GM19372 (cell line): ENCODE data around the gene TNRC6C.
"Not testable (repeated sequence)": the region's sequence is repeated elsewhere in the genome, so short reads cannot be mapped to it uniquely, and the experiment has no call there.

Source experiments
- ATAC-seq: cut with Tn5 transposase; IDR thresholded peaks from one replicate; pipeline ENCODE4 v1.9.1; 2021; ENCODE audit warnings: mild to moderate bottlenecking, low read depth, moderate library complexity; ENCODE audit not compliant: unreplicated experiment

TNRC6C gene

DNA sequence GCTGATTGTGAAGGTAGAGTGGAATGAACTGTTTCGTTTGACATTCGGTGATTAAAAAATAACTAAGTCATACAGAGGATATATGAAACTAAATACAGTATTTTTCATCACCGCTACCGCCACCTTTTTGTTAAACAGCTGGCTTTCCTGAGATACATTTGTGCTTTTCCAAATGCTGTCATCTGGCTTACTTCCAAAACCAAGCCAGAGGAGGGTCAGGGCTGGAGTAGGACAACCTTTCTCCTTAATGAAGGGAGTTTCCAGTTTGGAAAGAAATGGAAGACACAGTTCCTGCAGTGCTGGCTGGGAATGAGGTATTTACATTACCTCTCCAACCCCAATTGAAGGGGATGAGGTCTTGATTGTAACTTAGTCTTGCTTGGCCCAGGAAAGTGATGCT is 3.2 kb downstream of the TNRC6C start:
- ATAC-seq = no peak

GRCh38 chr17:77962348-77962747 is 3.8 kb downstream of the TNRC6C start:
- ATAC-seq = no peak

DNA sequence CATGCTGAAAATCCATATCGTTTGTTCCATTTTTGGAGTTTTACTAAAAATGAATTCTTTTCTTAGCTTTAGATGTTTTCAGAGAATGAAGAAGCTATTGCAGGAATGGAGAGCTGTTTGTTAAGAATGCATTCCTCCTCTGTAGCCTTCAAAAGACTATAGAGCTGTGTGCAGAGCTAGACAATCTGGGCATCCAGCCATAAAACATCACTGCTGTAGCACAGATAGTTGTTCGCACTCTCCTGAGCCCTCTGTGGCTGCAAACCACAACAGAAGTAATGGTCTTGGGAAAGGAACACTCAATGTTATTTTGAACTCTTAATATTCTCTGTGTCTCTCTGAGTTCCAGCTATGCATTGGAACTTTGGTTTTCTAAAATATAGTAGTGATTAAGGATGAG is 4.9 kb downstream of the TNRC6C start:
- ATAC-seq = no peak

GRCh38 chr17:77965352-77965751 is 6.8 kb downstream of the TNRC6C start:
- ATAC-seq = no peak

DNA sequence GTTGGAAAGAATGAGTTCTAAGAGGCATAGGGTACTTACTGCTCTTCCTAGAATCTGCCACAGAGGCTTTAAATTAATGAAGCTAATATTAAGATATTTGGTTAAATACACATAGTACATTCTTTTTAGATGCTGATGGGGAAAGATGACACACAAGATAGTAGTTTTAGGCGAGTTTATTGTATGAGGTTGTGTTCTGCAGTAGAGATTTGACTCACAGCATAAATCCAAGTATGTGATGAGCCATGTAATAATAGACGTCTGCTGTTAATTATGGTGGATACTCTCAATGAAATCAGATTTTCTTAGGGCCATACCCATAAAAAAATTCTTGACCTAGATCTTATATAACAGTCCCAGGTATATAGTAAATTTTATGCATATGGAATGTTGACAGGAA is 8.0 kb downstream of the TNRC6C start:
- no peak for ATAC-seq

- no peak for ATAC-seq
Observed at GRCh38 chr17:77968788-77969187, 10.3 kb downstream of the TNRC6C start.

- ATAC-seq = not testable (repeated sequence)
Observed at GRCh38 chr17:77972271-77972670, 13.8 kb downstream of the TNRC6C start.

- no peak for ATAC-seq
Observed at GRCh38 chr17:77973953-77974352, 15.4 kb downstream of the TNRC6C start.

DNA sequence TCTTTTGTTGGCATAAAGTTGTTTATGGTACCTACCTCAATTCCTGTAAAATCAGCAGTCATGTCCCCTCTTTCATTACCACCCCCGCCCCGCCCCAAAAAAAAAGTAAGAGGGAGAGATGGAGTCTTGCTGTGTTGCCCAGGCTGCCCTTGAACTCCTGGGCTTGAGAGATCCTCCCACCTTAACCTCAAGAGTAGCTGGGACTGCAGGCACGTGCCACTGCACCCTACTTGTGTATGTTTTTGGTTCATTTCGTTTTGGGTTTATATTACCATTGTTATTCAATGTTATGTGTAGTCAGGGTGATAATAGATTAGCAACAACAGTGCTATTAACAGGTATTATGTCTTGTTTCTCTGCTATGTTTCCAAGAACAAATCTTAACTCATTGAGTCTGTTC is 15.9 kb downstream of the TNRC6C start:
- no peak for ATAC-seq

GRCh38 chr17:77982430-77982829 is 23.9 kb downstream of the TNRC6C start:
- ATAC-seq = not testable (repeated sequence)

- no peak for ATAC-seq
Observed at GRCh38 chr17:77990301-77990700, 31.8 kb downstream of the TNRC6C start.

- not testable (repeated sequence) for ATAC-seq
Observed at GRCh38 chr17:77993735-77994134, 35.2 kb downstream of the TNRC6C start.

DNA sequence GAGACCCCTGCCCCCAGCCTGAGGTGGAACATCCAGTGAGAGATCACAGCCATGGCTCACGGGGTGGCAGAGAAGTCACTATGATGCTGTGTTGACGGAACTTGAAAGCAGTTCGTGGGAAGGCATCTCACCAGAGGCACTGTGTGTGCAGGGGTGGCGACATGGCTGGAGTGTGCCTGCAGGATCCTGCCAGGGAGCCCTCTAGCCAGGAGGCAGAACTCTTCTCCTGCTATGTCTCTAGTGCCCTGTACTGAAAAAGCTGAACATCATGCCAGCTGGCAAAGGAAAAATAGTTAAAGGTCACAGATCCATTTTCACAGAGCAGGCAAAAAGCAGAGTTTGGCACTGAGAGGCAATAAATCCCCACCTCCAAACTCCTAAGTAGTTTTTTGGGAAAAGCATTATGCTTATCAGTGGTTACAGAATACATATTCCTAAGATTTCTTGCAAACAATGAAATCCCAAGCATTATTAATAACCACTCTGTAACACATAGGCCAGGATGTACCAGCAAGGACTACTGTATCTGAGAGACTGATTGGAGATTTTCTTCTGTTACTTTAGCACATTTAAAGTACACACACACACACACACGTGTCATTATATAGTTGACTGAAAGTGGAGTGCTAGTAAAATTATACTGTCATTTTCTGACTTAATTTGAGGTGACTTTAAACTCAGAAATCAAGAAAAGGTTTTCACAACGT is 36.8 kb downstream of the TNRC6C start:
- no peak for ATAC-seq

DNA sequence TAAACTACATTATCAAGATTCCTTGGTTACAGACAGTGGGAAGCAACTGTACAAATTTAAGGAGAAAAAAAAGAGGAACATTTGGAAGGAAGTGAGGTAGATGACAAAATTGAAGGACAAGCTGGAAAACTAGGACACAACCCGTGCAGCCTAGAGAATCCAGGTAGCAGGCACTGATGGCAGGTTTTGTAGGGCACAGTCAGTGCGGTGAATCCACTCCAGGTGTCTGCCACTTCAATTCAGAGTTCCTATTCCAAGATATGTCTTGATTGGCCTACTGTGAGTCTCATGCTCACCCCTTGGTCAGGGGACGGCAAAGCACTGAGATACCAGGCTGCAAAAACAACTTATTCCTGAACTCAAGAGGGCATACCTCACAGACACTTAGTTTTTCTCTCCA is 37.8 kb downstream of the TNRC6C start:
- no peak for ATAC-seq

DNA sequence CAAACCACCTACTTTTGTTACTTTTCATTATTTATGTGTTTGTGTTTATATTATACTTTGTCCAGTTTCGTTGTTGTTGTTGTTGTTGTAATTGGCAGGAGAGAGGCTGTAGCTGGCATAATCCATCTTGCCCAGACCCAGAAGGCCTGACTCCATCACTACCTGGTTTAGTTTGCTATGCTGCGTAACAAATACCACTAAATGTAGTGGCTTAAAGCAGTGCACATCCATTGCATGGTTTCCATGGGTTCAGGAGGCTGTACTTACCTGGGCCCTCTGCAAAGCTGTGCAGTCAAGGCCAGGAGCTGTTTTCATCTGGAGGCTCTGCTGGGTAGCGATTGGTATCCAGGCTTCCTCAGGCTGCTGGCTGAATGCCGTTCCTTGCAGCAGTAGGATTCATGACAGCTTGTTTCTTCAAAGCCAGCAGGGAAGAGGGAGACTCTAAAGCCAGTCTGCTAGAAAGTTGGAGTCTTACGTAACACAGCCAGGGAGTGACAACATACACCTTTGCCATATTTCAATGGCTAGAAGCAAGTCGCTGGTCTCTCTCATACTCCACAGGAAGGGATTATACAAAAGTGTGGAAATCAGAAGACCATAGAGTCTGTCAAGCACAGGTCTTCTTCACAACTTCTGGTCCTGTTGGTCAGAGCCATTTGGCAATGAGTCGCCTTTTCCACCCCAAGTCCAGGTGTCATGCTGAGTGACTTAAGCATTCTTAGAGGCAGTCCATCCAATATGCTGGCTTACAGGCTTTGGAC is 41.1 kb downstream of the TNRC6C start:
- no peak for ATAC-seq

- ATAC-seq = no peak
Observed at GRCh38 chr17:78000341-78000740, 41.8 kb downstream of the TNRC6C start.

DNA sequence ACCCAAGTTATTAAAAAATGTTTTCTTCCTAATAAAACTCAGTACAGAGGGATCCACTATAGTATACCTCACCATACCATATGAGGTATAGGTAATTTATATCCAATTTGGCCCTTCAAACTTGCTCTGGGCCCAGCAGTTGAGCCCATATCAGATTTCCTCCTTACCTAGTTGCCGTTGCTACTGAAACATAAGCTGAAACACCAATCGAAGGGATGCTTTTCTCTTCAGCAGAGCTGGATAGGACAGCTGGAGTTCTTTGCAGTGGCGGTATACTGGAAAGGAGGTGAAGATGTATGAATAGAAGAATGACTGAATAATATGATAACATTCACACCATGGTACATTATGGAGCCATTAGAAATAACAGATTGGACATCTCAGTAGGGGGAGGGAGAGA is 42.7 kb downstream of the TNRC6C start:
- no peak for ATAC-seq

DNA sequence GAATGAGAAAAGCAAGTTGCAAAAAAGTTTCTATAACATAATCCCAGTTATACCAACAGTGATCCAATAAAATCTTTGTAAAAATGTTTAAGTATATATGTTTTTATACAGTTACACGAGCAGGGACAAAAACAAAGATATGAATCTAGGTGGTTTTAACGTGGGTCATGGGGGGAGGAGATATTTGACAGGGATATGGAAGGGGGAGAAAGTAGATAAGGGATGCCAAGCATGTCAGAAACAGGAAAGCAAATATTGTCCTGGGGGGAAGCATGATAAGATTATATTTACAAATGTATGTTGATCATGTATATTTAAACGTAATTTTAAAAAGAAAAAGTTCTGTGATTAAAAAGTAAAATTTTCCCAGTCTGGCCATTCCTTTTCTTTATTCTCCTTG is 43.1 kb downstream of the TNRC6C start:
- no peak for ATAC-seq

DNA sequence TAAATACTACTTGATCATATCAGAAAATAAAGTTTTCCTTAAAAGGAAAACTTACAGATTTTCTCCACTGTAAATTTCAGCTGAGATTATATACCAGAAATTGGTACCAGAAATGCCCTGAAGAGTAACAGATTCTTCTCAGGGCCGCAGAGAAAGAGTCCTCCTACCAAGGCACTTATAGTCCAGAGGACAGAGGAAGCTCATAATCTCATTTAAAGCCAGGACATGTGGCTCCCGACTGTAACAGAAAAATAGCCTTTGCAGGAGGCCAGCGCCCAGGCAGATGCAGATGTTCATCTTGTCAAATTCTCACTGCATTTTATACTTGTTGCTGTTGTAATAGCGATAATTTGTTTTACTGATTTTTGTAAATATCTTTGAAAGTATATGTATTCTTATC is 43.7 kb downstream of the TNRC6C start:
- ATAC-seq = no peak

GRCh38 chr17:78005452-78006171 is 47.1 kb downstream of the TNRC6C start:
- ATAC-seq = no peak

GRCh38 chr17:78006338-78006737 is 47.8 kb downstream of the TNRC6C start:
- no peak for ATAC-seq
